NCI-H2029 (cell line): ENCODE results near the gene SEC16A.

Experiments
- DNase-seq: peaks from one replicate; lab custom pipeline; 2025; lab: John Stamatoyannopoulos, UW

The SEC16A gene

GRCh38 chr9:136519263-136520052, 36.6 kb upstream of the SEC16A start:
- DNase-seq: no peak

GRCh38 chr9:136518623-136519022, 35.8 kb upstream of the SEC16A start:
- DNase-seq: no peak

GRCh38 chr9:136517950-136518349, 35.1 kb upstream of the SEC16A start:
- DNase-seq: no peak

GRCh38 chr9:136517012-136517743, 34.3 kb upstream of the SEC16A start:
- no peak for DNase-seq

- DNase-seq: no peak
Observed at GRCh38 chr9:136516191-136516654, 33.4 kb upstream of the SEC16A start.

GRCh38 chr9:136515276-136515675, 32.4 kb upstream of the SEC16A start:
- no peak for DNase-seq

- DNase-seq: no peak
Observed at GRCh38 chr9:136514022-136514714, 31.3 kb upstream of the SEC16A start.

GRCh38 chr9:136513191-136513590, 30.4 kb upstream of the SEC16A start:
- DNase-seq: no peak

GRCh38 chr9:136512651-136513071, 29.8 kb upstream of the SEC16A start:
- DNase-seq: no peak

- DNase-seq: no peak
Observed at GRCh38 chr9:136511670-136512592, 29.1 kb upstream of the SEC16A start.

GRCh38 chr9:136511144-136511669, 28.4 kb upstream of the SEC16A start:
- no peak for DNase-seq

GRCh38 chr9:136510561-136510960, 27.7 kb upstream of the SEC16A start:
- DNase-seq: no peak

- DNase-seq: no peak
Observed at GRCh38 chr9:136509549-136509948, 26.7 kb upstream of the SEC16A start.

GRCh38 chr9:136508729-136509500, 26.1 kb upstream of the SEC16A start:
- DNase-seq: no peak

GRCh38 chr9:136507992-136508375, 25.1 kb upstream of the SEC16A start:
- no peak for DNase-seq

- no peak for DNase-seq
Observed at GRCh38 chr9:136507221-136507991, 24.6 kb upstream of the SEC16A start.

- no peak for DNase-seq
Observed at GRCh38 chr9:136506425-136506824, 23.6 kb upstream of the SEC16A start.

GRCh38 chr9:136505406-136506403, 22.9 kb upstream of the SEC16A start:
- DNase-seq: no peak
